Measurements from ENCODE around the gene CENPP.

CENPP gene

GRCh38 chr9:92634712-92635605, 309.2 kb downstream of the CENPP start:
- H3K4me1 ChIP-seq (ENCODE audit: control insufficient read depth, insufficient read depth, low read length), result no peaks in the 10 kb centered on the region
- H3K9me3 ChIP-seq (ENCODE audit: control insufficient read depth, insufficient read depth, low read length), result no peaks in the 10 kb centered on the region
- H3K36me3 ChIP-seq (ENCODE audit: control insufficient read depth, insufficient read depth, low read length), result peaks cover 26% of the 10 kb centered on the region
- H3K27me3 ChIP-seq (ENCODE audit: control insufficient read depth, insufficient read depth, low read length), result no peaks in the 10 kb centered on the region
- H3K4me3 ChIP-seq (ENCODE audit: low read depth, low read length), result no peak overlapping the region
- H3K9ac ChIP-seq (ENCODE audit: low read depth, low read length), result no peak overlapping the region

GRCh38 chr9:92635760-92636159, 310.0 kb downstream of the CENPP start:
- Histone ChIP-seq H3K4me1 (ENCODE audit: control insufficient read depth, insufficient read depth, low read length) (no peaks in the 10 kb centered on the region), H3K27me3 (ENCODE audit: control insufficient read depth, insufficient read depth, low read length) (no peaks in the 10 kb centered on the region), H3K4me3 (ENCODE audit: low read depth, low read length) (no peak overlapping the region), H3K9me3 (ENCODE audit: control insufficient read depth, insufficient read depth, low read length) (no peaks in the 10 kb centered on the region), H3K36me3 (ENCODE audit: control insufficient read depth, insufficient read depth, low read length) (peaks cover 31% of the 10 kb centered on the region), H3K9ac (ENCODE audit: low read depth, low read length) (no peak overlapping the region)

DNA sequence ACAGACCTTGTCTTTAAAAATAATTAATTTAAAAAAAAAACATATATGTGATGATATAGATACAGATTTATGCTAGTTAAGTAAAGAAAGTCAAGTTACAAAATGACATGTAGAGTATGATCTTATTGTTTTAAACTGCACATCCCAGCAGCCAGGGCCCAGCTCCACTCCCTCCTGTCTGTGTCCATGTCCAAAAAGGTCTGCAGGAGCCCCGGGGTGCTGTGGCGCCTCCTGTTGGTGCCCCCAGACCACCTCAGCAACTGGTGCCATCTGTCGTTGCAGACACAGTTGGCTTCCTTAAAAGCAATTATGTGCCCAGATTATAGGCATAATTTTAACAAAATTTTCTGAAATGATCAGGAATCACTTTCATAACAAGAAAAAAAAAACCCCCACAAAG, 310.9 kb downstream of the CENPP start:
- Histone ChIP-seq H3K4me1 (ENCODE audit: control insufficient read depth, insufficient read depth, low read length) (no peaks in the 10 kb centered on the region), H3K9ac (ENCODE audit: low read depth, low read length) (no peak overlapping the region), H3K36me3 (ENCODE audit: control insufficient read depth, insufficient read depth, low read length) (peaks cover 33% of the 10 kb centered on the region), H3K9me3 (ENCODE audit: control insufficient read depth, insufficient read depth, low read length) (no peaks in the 10 kb centered on the region), H3K27me3 (ENCODE audit: control insufficient read depth, insufficient read depth, low read length) (no peaks in the 10 kb centered on the region), H3K4me3 (ENCODE audit: low read depth, low read length) (no peak overlapping the region)

GRCh38 chr9:92637326-92637725, 311.6 kb downstream of the CENPP start:
- H3K9ac ChIP-seq (ENCODE audit: low read depth, low read length), result no peak overlapping the region
- H3K4me3 ChIP-seq (ENCODE audit: low read depth, low read length), result no peak overlapping the region
- H3K9me3 ChIP-seq (ENCODE audit: control insufficient read depth, insufficient read depth, low read length), result no peaks in the 10 kb centered on the region
- no peaks in the 10 kb centered on the region for H3K27me3 ChIP-seq (ENCODE audit: control insufficient read depth, insufficient read depth, low read length)
- no peaks in the 10 kb centered on the region for H3K4me1 ChIP-seq (ENCODE audit: control insufficient read depth, insufficient read depth, low read length)
- peaks cover 36% of the 10 kb centered on the region for H3K36me3 ChIP-seq (ENCODE audit: control insufficient read depth, insufficient read depth, low read length)

GRCh38 chr9:92637886-92638620, 312.3 kb downstream of the CENPP start:
- Histone ChIP-seq H3K36me3 (ENCODE audit: control insufficient read depth, insufficient read depth, low read length) (peaks cover 35% of the 10 kb centered on the region), H3K27me3 (ENCODE audit: control insufficient read depth, insufficient read depth, low read length) (no peaks in the 10 kb centered on the region), H3K4me1 (ENCODE audit: control insufficient read depth, insufficient read depth, low read length) (no peaks in the 10 kb centered on the region), H3K9ac (ENCODE audit: low read depth, low read length) (no peak overlapping the region), H3K4me3 (ENCODE audit: low read depth, low read length) (no peak overlapping the region), H3K9me3 (ENCODE audit: control insufficient read depth, insufficient read depth, low read length) (no peaks in the 10 kb centered on the region)

GRCh38 chr9:92638621-92639101, 312.9 kb downstream of the CENPP start:
- no peaks in the 10 kb centered on the region for H3K9me3 ChIP-seq (ENCODE audit: control insufficient read depth, insufficient read depth, low read length)
- no peak overlapping the region for H3K9ac ChIP-seq (ENCODE audit: low read depth, low read length)
- peaks cover 33% of the 10 kb centered on the region for H3K36me3 ChIP-seq (ENCODE audit: control insufficient read depth, insufficient read depth, low read length)
- no peaks in the 10 kb centered on the region for H3K4me1 ChIP-seq (ENCODE audit: control insufficient read depth, insufficient read depth, low read length)
- H3K4me3 ChIP-seq (ENCODE audit: low read depth, low read length), result no peak overlapping the region
- H3K27me3 ChIP-seq (ENCODE audit: control insufficient read depth, insufficient read depth, low read length), result no peaks in the 10 kb centered on the region

DNA sequence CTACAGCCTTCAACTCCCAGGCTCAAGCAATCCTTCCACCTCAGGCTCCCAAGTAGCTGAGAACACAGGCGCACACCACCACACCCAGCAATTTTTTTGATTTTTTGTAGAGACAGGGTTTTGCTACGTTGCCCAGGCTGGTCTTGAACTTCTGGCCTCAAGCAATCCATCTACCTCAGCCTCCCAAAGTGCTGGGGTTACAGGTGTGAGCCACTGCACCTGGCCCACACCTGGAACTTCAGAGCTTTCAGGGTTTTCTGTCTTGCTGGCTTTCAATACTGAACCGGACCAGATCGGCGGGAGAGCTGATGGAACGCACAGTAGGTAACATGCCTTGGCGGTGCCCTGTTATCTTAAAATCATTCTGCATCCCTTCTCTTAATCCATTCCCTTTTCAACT, 313.4 kb downstream of the CENPP start:
- Histone ChIP-seq H3K4me1 (ENCODE audit: control insufficient read depth, insufficient read depth, low read length) (no peaks in the 10 kb centered on the region), H3K9ac (ENCODE audit: low read depth, low read length) (no peak overlapping the region), H3K36me3 (ENCODE audit: control insufficient read depth, insufficient read depth, low read length) (peaks cover 31% of the 10 kb centered on the region), H3K27me3 (ENCODE audit: control insufficient read depth, insufficient read depth, low read length) (no peaks in the 10 kb centered on the region), H3K9me3 (ENCODE audit: control insufficient read depth, insufficient read depth, low read length) (no peaks in the 10 kb centered on the region), H3K4me3 (ENCODE audit: low read depth, low read length) (no peak overlapping the region)

DNA sequence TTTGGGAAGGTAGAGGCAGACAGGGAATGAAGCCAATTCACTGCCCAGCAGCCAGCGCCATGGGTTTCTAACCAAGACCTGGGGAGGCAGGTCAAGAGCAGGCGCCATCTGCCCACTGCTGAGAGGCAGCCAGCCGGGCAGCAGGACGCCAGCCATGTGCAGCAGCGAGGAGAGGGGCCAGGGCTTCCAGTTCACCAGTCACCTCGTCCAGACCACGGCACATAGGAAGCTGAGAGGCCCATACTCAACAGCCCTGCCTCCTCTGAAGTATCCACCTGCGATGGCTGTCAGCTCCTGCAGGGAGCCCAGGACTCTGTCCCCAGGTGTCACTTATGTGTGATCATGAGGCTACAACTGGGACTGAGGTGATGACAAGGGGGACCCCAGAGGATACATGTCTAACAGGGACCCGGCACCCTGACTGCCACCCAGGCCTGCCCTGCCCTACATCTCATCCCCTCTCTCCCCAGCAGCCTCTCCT, 314.1 kb downstream of the CENPP start:
- no peak overlapping the region for H3K4me3 ChIP-seq (ENCODE audit: low read depth, low read length)
- H3K27me3 ChIP-seq (ENCODE audit: control insufficient read depth, insufficient read depth, low read length), result no peaks in the 10 kb centered on the region
- H3K9me3 ChIP-seq (ENCODE audit: control insufficient read depth, insufficient read depth, low read length), result no peaks in the 10 kb centered on the region
- H3K9ac ChIP-seq (ENCODE audit: low read depth, low read length), result no peak overlapping the region
- H3K36me3 ChIP-seq (ENCODE audit: control insufficient read depth, insufficient read depth, low read length), result peaks cover 31% of the 10 kb centered on the region
- H3K4me1 ChIP-seq (ENCODE audit: control insufficient read depth, insufficient read depth, low read length), result no peaks in the 10 kb centered on the region

- H3K27me3 ChIP-seq (ENCODE audit: control insufficient read depth, insufficient read depth, low read length), result no peaks in the 10 kb centered on the region
- peaks cover 31% of the 10 kb centered on the region for H3K36me3 ChIP-seq (ENCODE audit: control insufficient read depth, insufficient read depth, low read length)
- no peak overlapping the region for H3K9ac ChIP-seq (ENCODE audit: low read depth, low read length)
- H3K4me1 ChIP-seq (ENCODE audit: control insufficient read depth, insufficient read depth, low read length), result no peaks in the 10 kb centered on the region
- H3K9me3 ChIP-seq (ENCODE audit: control insufficient read depth, insufficient read depth, low read length), result no peaks in the 10 kb centered on the region
- no peak overlapping the region for H3K4me3 ChIP-seq (ENCODE audit: low read depth, low read length)
Observed at GRCh38 chr9:92640398-92641091, 314.8 kb downstream of the CENPP start.

- H3K9ac ChIP-seq (ENCODE audit: low read depth, low read length), result no peak overlapping the region
- H3K4me3 ChIP-seq (ENCODE audit: low read depth, low read length), result no peak overlapping the region
- peaks cover 31% of the 10 kb centered on the region for H3K36me3 ChIP-seq (ENCODE audit: control insufficient read depth, insufficient read depth, low read length)
- no peaks in the 10 kb centered on the region for H3K4me1 ChIP-seq (ENCODE audit: control insufficient read depth, insufficient read depth, low read length)
- H3K9me3 ChIP-seq (ENCODE audit: control insufficient read depth, insufficient read depth, low read length), result no peaks in the 10 kb centered on the region
- no peaks in the 10 kb centered on the region for H3K27me3 ChIP-seq (ENCODE audit: control insufficient read depth, insufficient read depth, low read length)
Observed at GRCh38 chr9:92641092-92641809, 315.5 kb downstream of the CENPP start.

DNA sequence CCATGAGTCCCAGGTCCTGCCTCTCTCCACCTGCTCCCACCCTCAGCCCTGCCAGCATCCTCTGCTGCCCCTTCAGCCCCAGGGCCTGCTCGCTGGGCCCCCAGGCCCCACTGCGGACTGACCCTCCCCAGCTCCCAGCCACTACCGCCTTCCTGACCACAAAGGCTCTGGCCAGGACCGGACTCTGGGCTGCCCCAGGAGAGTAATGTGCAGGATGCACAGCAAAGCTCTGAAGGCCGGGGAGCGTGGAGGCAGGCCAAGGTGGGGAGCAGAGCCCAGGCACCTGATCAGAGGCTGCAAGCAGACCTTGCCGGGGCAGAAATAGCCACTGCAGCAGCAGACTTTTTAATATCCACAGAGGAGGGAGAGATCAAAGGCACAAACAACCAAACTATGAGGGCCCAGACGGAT, 316.3 kb downstream of the CENPP start:
- Histone ChIP-seq H3K4me1 (ENCODE audit: control insufficient read depth, insufficient read depth, low read length) (no peaks in the 10 kb centered on the region), H3K9me3 (ENCODE audit: control insufficient read depth, insufficient read depth, low read length) (no peaks in the 10 kb centered on the region), H3K4me3 (ENCODE audit: low read depth, low read length) (no peak overlapping the region), H3K9ac (ENCODE audit: low read depth, low read length) (no peak overlapping the region), H3K36me3 (ENCODE audit: control insufficient read depth, insufficient read depth, low read length) (peaks cover 27% of the 10 kb centered on the region), H3K27me3 (ENCODE audit: control insufficient read depth, insufficient read depth, low read length) (no peaks in the 10 kb centered on the region)

Measured in iPS-15b (cell line).